Upper lobe of left lung (tissue), 4 donors: ENCODE data around the gene LGMN.

Experiments
- EP300 ChIP-seq, 4 donors: sonication (generic); formaldehyde crosslinking; IDR thresholded peaks; one replicate each; pipeline ENCODE4 v1.5.1; 2017; ENCODE audit warnings: antibody characterized with exemption in 4 of 4, control low read depth in 2 of 4
- POLR2A ChIP-seq, 4 donors: fragments of 450-650 bp; IDR thresholded peaks; one replicate each; pipeline ENCODE4 v1.5.1; 2016 to 2017; ENCODE audit warnings: antibody characterized with exemption in 4 of 4, mild to moderate bottlenecking in 2 of 4
- TF ChIP-seq, protein P1 (sequence below), 6 experiments: fragments of 450-650 bp in 4 of 6; fragments of 200-600 bp in 2 of 6; sonication (generic) in 2 of 6; IDR thresholded peaks; one replicate each; pipeline ENCODE4 v1.5.1; 2016 to 2019; ENCODE audit warnings: antibody characterized with exemption in 6 of 6

DNA sequence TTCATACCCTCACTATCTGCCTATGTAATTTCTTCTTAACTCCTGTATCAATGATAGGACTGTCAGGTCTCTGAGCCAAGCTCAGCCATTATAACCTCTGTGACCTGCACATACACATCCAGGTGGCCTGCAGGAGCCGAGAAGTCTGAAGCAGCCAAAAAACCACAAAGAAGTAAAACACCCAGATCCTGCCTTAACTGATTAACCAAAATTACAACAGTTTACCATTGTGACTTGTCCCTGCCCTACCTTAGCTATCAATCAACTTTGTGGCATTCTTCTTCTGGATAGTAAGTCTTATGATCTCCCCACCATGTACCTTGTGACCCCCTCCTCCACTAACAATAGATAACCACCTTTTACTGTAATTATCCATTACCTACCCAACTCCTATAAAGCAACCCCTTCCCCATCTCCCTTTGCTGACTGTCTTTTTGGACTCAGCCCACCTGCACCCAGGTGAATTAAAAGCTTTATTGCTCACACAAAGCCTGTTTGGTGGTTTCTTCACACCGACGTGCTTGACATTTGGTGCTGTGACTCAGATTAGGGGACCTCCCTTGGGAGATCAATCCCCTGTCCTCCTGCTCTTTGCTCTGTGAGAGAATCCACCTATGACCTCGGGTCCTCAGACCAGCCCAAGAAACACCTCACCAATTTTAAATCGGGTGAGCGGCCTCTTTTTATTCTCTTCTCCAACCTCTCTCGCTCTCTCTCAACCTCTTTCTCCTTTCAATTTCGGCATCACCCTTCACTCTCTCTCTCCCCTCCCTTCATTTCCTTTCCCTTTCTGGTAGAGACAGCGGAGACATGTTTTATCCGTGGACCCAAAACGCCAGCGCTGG is 11.5 kb upstream of the LGMN start:
- TF ChIP-seq, protein P1, sequence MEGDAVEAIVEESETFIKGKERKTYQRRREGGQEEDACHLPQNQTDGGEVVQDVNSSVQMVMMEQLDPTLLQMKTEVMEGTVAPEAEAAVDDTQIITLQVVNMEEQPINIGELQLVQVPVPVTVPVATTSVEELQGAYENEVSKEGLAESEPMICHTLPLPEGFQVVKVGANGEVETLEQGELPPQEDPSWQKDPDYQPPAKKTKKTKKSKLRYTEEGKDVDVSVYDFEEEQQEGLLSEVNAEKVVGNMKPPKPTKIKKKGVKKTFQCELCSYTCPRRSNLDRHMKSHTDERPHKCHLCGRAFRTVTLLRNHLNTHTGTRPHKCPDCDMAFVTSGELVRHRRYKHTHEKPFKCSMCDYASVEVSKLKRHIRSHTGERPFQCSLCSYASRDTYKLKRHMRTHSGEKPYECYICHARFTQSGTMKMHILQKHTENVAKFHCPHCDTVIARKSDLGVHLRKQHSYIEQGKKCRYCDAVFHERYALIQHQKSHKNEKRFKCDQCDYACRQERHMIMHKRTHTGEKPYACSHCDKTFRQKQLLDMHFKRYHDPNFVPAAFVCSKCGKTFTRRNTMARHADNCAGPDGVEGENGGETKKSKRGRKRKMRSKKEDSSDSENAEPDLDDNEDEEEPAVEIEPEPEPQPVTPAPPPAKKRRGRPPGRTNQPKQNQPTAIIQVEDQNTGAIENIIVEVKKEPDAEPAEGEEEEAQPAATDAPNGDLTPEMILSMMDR (IDR thresholded peaks at IDR 0.05), result no peak
- TF ChIP-seq EP300 (IDR thresholded peaks at IDR 0.05), result no peak
- no peak for TF ChIP-seq POLR2A (IDR thresholded peaks at IDR 0.05)
